ENCODE measurements around the gene LRRC75B.
A peak's percentile ranks its signal among the peaks of the same experiment; 100 is the strongest.

The LRRC75B gene

GRCh38 chr22:24584871-24585411, 7.9 kb downstream of the LRRC75B start:
- no peak for DNase-seq

DNA sequence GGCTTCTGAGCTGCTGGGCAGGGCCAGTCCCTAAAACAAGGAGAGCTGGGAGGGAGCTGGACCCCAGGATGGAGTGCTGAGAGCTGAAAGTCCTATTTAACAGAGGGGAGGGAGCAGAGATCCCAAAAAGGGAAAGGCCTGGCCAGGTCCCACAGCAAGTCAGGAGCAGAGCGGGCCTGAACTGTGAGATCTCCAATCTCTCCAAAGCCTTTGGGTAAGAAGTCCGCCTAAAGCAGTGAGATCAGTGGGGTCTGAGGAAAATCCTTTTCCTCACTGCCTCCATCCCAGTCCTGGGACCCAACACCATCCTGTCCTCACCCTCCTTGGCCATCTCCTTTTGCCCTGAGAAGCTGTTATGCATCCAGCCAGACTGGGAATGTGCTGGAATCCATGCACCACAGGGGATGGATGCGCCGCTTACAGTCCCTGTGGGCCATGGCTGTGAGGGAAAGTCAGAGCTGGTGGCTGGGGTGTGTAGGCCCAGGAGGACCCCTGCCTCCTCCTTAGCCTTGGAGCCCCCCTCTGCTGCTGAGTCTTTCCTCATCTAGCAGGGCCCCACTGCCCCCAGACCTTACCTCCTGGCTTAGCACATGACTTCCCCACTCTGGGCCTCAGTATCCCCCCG, 8.6 kb downstream of the LRRC75B start:
- no peak for DNase-seq

GRCh38 chr22:24583221-24584165, 9.4 kb downstream of the LRRC75B start:
- no peak for DNase-seq

DNA sequence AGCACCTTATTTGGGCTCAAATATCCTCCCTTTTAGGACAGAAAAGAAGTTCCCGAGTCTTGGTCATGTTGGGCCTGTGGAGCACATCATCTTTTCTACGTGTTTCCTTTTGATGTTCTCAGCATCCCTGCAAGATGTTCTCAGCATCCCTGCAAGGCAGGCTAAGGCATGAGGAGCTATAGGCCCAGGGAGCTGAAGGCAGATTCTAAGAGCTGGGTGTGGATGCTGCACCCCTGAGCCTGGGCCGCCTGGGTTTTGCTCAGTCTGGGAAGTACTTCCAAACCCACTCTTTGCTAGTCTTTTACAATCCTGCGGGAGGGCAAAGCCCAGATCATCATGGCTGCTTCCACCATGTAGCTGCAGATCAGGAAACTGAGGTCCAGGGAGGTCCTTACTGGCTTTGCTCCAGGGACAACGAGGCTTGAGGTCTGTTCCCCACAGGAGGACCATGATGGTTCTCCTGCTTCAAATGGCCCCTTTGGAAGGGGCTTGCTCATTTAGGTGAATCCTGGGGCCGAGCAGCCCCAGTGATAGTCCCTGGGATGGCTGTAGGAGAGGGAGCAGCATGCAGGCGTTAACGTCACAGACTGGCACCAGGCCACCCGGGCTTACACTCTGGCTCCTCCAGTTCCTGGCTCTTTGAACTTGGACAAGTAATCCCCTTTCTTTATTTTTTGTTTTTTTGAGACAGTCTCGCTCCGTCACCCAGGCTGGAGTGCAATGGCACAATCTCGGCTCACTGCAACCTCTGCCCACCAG, 10.6 kb downstream of the LRRC75B start:
- DNase-seq: no peak

GRCh38 chr22:24580276-24580675, 12.6 kb downstream of the LRRC75B start:
- peak; percentile 88 for DNase-seq

- no peak for DNase-seq
Observed at GRCh38 chr22:24579258-24579601, 13.6 kb downstream of the LRRC75B start.

DNA sequence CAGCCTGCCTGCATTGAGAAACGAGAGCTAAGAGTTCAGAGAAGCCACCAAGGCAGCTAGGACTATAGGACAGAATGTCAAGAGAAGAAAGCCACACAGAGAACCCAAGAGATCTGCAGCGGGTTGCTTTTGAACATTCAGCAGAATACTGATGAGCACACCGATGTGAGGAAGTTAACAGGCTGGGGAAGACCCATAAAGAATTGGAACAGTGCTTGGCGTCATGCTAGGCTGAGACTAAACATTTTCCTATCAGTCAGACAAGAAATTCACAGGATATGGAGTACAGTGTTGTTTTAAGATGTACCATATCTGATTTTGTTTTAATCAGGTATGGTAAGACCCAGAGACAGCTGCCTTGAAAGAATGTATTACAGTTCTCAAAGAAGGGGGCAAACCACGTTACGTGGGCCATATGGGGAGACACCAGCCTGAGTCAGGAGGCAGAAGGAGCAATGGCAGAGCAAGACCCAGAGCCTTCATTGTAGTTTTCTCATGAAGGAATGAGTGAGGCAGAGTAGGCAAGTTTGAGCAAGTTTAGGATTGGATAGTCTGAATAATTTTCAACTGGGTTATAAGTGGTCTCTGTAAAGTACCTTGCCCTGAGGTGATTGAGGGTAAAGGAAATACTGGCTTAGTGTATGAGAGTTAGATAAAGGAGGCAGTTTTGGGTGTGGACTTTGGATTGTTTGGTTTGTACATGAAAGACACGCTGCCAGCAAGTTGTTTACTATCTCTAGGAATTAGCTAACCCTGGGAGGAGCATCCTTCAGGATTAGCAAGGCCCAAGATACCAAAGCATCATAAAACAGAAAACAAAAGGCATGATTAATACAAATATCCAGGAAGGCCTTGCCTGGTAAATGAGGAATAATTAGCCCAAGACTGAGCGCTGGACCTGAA, 14.3 kb downstream of the LRRC75B start:
- peak; percentile 18 for DNase-seq

GRCh38 chr22:24576778-24577177, 16.1 kb downstream of the LRRC75B start:
- DNase-seq: no peak

GRCh38 chr22:24571266-24571665, 21.6 kb downstream of the LRRC75B start:
- no peak for DNase-seq

DNA sequence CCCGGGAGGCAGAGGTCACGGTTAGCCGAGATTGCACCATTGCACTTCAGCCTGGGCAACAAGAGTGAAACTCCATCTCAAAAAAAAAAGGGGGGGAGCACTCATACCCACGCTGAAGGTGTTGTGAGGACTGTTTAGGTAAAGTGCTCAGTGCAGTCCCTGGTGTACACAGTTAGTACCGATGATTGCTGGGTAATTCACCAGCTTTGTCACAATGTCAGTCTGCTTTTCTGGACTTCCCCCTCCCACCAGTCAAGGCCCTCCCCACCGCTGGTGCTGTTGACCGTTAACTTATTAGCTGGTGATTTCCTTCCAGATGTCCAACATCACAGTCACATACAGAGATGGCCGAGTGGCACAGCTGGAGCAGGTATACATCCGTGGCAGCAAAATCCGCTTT, 25.2 kb downstream of the LRRC75B start:
- no peak for DNase-seq

- no peak for DNase-seq
Observed at GRCh38 chr22:24566899-24567511, 25.9 kb downstream of the LRRC75B start.

GRCh38 chr22:24565077-24565476, 27.8 kb downstream of the LRRC75B start:
- DNase-seq: no peak

DNA sequence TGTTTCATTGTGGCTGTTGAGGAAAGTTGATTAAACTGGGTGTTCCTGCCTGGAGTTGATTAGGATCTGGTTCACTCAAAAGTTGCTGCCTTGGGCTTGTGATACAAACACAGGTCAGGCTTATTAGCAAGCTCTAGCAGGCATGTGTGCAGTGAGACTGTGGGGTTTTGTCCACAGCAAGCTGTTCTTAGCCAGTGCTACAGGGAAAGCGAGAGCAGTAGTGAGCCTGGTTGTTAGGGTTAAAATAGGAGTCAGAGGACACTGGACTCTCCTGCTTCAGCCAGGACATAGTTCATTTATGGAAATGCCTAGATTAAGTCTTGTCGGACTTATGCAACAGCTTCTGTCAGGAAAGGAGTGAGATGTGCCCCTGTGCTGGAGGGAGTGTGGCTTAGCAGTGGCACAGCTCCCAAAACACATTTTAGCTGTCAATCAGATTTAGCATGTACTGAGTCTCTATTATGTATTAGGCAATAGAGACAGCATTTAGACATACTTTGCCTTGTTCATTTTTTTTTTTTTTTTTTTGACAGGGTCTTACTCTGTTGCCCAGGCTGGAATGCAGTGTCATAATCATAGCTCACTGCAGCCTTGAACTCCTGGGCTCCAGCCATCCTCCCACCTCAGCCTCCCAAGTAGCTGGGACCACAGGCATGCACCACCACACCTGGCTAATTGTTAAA, 28.4 kb downstream of the LRRC75B start:
- DNase-seq: no peak

- no peak for DNase-seq
Observed at GRCh38 chr22:24563246-24563645, 29.6 kb downstream of the LRRC75B start.

GRCh38 chr22:24559471-24559870, 33.4 kb downstream of the LRRC75B start:
- DNase-seq: no peak

DNA sequence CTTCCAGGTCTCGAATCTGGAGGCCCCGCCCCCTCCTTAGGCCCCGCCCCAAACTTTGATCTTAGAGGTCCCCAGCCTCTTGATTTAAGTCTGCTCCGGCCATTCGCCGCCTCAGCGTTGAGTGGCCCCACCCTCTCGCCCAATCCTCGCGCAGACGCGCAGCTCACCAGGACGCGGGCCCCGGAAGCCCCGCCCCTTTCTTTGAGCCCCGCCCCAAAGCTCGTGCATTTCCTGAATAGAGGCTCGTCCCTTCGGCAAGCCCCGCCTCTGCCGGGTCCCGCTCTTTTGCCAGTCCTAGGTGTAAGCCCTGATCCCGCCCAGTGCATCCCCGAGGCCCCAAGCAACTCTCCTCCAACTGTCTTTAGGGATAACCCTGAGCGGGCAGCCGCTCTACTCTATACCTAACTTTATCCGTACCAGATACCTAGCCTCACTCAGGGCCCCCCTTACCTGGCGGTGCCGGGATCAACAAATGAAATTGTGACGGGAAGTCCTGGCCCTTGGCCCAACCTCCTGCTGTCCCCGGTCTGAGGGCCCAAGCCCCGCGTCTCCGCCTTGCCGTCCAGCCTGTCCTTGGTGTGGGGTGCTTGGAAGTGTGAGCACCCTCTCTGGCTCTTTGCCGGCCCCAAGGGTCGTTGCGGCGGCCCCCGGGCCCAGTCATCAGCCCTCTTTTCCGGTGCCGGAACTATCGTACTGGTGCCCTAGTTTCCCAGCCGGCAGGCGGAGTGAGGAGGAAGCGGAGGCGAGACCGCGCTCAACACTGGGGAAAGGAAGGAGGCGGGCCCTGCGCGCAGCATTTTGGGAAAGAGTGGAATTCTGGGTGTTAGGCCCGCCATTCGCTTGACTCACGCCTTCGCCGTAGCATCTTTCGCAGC, 37.5 kb downstream of the LRRC75B start, which contains the start of gene SNRPD3:
Gene SNRPD3, plus strand, starts transcription at position 835 of the 875 bp plus-strand sequence. CDS start 1,676 bp downstream, outside the sequence.
- peak; percentile 97 for DNase-seq

- peak; percentile 29 for DNase-seq
Observed at GRCh38 chr22:24554313-24555164, 38.3 kb downstream of the LRRC75B start, which contains the start of gene GUCD1. Gene GUCD1 (minus strand): TSS chr22:24555138. CDS start chr22:24554991, 147 bp downstream.

DNA sequence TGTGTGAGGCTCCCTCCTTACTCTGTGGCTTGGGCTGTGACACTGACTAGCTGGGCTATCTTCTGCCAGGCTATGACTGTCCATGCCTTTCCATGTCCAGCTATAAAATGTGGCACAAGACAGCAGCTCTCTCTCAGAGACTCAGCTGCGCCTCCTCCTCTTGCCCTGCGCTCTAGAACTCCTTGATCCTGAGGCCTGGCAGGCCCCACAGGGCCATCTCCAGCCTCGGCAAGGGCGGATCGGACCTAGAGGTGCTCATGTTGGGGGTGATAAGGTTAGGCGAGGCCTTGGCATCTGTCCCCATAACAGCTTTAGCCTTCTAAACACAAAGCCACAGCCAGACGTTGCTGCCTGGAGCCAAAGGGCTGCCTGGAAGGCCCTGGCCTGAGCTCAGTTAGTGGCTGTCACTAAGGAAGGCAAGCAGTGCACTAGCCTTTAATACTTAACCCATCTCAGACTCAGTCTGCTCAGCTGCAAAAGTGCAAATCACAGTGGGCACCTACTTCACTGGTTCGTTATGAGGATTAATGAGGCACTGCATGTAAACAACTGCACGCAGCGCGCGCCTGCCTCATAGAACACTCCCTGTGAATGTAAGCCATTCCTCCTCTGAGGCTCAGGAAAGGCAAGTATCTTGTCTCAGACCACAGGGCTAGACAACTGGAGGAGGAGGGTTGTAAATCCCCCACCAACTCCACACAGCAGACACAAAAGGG, 39.1 kb downstream of the LRRC75B start:
- no peak for DNase-seq
